Right atrium auricular region (tissue), 2 donors: ENCODE measurements around the gene SRRM4. TPM values are rescaled to one million over a fixed set of nuclear protein-coding genes. Genes with fewer than 3 reads are reported as not detected.

Experiments used
- DNase-seq: peaks from one replicate; pipeline ENCODE4 v3.0.0-alpha.2; 2019; ENCODE audit warnings: low spot score
- H3K27ac ChIP-seq, 2 donors: fragments of 200-600 bp; sonication (generic); 1 replicate in 1 of 2; 2 replicates in 1 of 2; pipeline ENCODE4 v1.5.1; 2016 to 2019
- H3K27me3 ChIP-seq, 2 donors: fragments of 200-600 bp; sonication (generic); one replicate each; pipeline versions ENCODE4 v1.5.1 to v1.6.0; 2017 to 2019
- H3K36me3 ChIP-seq: fragments of 200-600 bp; sonication (generic); one replicate; pipeline ENCODE4 v1.5.1; 2016
- H3K4me1 ChIP-seq, 2 donors: fragments of 200-600 bp; sonication (generic); one replicate each; pipeline versions ENCODE4 v1.5.1 to v1.6.0; 2017 to 2019
- H3K4me3 ChIP-seq, 2 donors: fragments of 200-600 bp; sonication (generic); 1 replicate in 1 of 2; 2 replicates in 1 of 2; pipeline ENCODE4 v1.5.1; 2017 to 2019; ENCODE audit warnings: mild to moderate bottlenecking in 1 of 2, moderate library complexity in 1 of 2
- H3K9me3 ChIP-seq, 2 donors: fragments of 200-600 bp; sonication (generic); one replicate each; pipeline ENCODE4 v1.5.1; 2019
- total RNA-seq, 2 donors: library from RNA; depleted of rRNA; stranded (reverse); fragments of >200 nt; gene quantifications; one replicate each; pipeline ENCODE4 v1.1.0, GENCODE V29; 2016
- TF ChIP-seq, protein P1 (sequence below), 2 donors: fragments of 200-600 bp; sonication (generic); IDR thresholded peaks; one replicate each; pipeline ENCODE4 v1.5.1; 2019; ENCODE audit warnings: antibody characterized with exemption in 2 of 2

The SRRM4 gene
- total RNA-seq, 2 donors from 2014 or later, result 0.08 TPM; not detected in 1

GRCh38 chr12:119129827-119130434 is 148.6 kb downstream of the SRRM4 start:
- peaks cover 0 to 26% of the 10 kb centered on the region in 2 donors for H3K9me3 ChIP-seq
- TF ChIP-seq, protein P1, sequence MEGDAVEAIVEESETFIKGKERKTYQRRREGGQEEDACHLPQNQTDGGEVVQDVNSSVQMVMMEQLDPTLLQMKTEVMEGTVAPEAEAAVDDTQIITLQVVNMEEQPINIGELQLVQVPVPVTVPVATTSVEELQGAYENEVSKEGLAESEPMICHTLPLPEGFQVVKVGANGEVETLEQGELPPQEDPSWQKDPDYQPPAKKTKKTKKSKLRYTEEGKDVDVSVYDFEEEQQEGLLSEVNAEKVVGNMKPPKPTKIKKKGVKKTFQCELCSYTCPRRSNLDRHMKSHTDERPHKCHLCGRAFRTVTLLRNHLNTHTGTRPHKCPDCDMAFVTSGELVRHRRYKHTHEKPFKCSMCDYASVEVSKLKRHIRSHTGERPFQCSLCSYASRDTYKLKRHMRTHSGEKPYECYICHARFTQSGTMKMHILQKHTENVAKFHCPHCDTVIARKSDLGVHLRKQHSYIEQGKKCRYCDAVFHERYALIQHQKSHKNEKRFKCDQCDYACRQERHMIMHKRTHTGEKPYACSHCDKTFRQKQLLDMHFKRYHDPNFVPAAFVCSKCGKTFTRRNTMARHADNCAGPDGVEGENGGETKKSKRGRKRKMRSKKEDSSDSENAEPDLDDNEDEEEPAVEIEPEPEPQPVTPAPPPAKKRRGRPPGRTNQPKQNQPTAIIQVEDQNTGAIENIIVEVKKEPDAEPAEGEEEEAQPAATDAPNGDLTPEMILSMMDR (IDR thresholded peaks at IDR 0.05), result no peak
- H3K27ac ChIP-seq, result no peak overlapping the region
- no peaks in the 10 kb centered on the region for H3K27me3 ChIP-seq
- DNase-seq, result no peak
- H3K4me3 ChIP-seq, result no peak overlapping the region
- H3K4me1 ChIP-seq, result no peaks in the 10 kb centered on the region
- no peaks in the 10 kb centered on the region for H3K36me3 ChIP-seq

DNA sequence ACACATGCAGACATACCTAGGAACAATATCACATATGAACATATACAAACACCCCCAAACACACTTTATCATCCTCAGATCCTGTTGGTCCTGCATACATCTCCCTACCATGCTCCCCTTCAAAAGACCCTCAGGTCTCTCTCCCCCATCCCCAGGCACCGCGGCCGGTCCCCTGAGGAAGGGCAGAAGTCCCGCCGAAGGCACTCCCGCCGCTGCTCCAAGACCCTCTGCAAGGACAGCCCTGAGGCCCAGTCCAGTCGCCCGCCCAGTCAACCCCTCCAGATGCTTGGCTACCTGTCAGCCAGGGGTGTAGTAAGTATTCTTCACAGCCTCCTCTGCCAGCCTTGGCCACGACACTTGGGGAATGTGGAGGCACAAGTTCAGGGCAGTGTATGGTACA is 149.2 kb downstream of the SRRM4 start:
- H3K36me3 ChIP-seq, result no peaks in the 10 kb centered on the region
- no peak overlapping the region for H3K27ac ChIP-seq
- no peaks in the 10 kb centered on the region for H3K4me1 ChIP-seq
- DNase-seq, result no peak
- no peaks in the 10 kb centered on the region for H3K27me3 ChIP-seq
- TF ChIP-seq, protein P1 (IDR thresholded peaks at IDR 0.05), result no peak
- peaks cover 0 to 26% of the 10 kb centered on the region in 2 donors for H3K9me3 ChIP-seq
- no peak overlapping the region for H3K4me3 ChIP-seq

DNA sequence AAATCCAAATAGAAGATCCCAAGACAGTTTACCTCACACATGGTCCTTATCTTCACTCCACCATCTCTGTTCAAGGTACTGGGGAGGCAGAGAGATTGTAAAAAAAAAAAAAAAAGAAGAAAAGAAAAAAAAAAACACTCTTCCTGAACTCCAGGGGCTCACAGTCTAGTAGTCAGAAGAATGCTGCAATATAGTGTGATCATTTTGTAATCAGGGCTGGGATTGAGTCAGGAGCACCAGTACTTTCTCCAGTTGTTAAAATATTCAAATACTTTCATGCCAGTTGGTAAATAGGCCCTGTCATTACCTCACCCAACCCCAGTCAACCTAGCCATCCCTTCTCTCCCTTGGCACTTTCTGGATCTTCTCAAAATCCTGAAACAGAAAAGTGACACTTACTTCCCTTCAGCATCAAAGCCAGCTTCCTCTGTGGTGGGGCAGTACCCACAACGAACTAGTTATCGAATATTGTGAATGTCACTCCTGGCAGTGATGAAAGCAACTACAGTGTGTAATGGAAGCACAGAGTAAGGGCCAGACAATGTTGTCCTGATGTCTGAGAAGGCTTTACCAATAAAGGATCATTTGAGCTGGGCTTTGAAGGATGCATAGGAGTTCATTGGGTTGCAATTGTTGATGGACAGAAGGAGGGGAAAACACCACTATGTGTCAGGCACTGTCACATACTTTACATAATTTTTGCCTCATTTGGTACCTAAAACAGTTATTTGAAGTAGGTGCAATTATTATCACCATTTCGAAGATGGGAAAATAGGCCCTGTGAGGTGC is 153.1 kb downstream of the SRRM4 start:
- H3K27ac ChIP-seq, result no peak overlapping the region
- no peaks in the 10 kb centered on the region for H3K4me1 ChIP-seq
- no peak overlapping the region for H3K4me3 ChIP-seq
- H3K9me3 ChIP-seq, result peaks cover 0 to 26% of the 10 kb centered on the region in 2 donors
- no peak for DNase-seq
- no peaks in the 10 kb centered on the region for H3K36me3 ChIP-seq
- H3K27me3 ChIP-seq, result no peaks in the 10 kb centered on the region
- TF ChIP-seq, protein P1 (IDR thresholded peaks at IDR 0.05), result no peak

- DNase-seq, result no peak
- H3K27me3 ChIP-seq, result no peaks in the 10 kb centered on the region
- TF ChIP-seq, protein P1 (IDR thresholded peaks at IDR 0.05), result no peak
- peaks cover 0 to 20% of the 10 kb centered on the region in 2 donors for H3K9me3 ChIP-seq
- H3K36me3 ChIP-seq, result no peaks in the 10 kb centered on the region
- no peak overlapping the region for H3K4me3 ChIP-seq
- no peak overlapping the region for H3K27ac ChIP-seq
- H3K4me1 ChIP-seq, result no peaks in the 10 kb centered on the region
These were observed 155.6 kb downstream of the SRRM4 start for GRCh38 chr12:119136811-119137410.

- no peaks in the 10 kb centered on the region for H3K36me3 ChIP-seq
- DNase-seq, result no peak
- H3K27me3 ChIP-seq, result no peaks in the 10 kb centered on the region
- H3K27ac ChIP-seq, result no peak overlapping the region
- H3K4me3 ChIP-seq, result no peak overlapping the region
- TF ChIP-seq, protein P1 (IDR thresholded peaks at IDR 0.05), result no peak
- H3K4me1 ChIP-seq, result no peaks in the 10 kb centered on the region
- H3K9me3 ChIP-seq, result peaks cover 0 to 4% of the 10 kb centered on the region in 2 donors
These were observed 158.1 kb downstream of the SRRM4 start for GRCh38 chr12:119139448-119139847.
